CD14-positive monocyte (primary cell): ENCODE results near the gene MYO19. TPM values are rescaled to one million over a fixed set of nuclear protein-coding genes. Genes with fewer than 3 reads are reported as not detected.
A peak's percentile ranks its signal among the peaks of the same experiment; 100 is the strongest.

Source experiments
- DNase-seq, 3 donors: peaks; one replicate each; pipeline ENCODE4 v3.0.0-alpha.2; 2011 to 2022
- H2AFZ ChIP-seq: 2 replicates; pipeline ENCODE4 v1.6.0; 2012; ENCODE audit warnings: mild to moderate bottlenecking, low read depth, low read length, inconsistent platforms; ENCODE audit not compliant: insufficient read depth, poor library complexity, severe bottlenecking
- H3K27ac ChIP-seq, 2 donors: 1 replicate in 1 of 2; 2 replicates in 1 of 2; pipeline ENCODE4 v1.5.1; 2012 to 2013; ENCODE audit warnings: low read length in 2 of 2, control low read depth in 1 of 2, inconsistent platforms in 1 of 2, low read depth in 1 of 2, mild to moderate bottlenecking in 1 of 2
- H3K27me3 ChIP-seq, 2 donors: one replicate each; pipeline versions ENCODE4 v1.6.0 to v1.6.1; 2011 to 2013; ENCODE audit warnings: low read length in 2 of 2; ENCODE audit not compliant: control insufficient read depth in 2 of 2, insufficient read depth in 2 of 2
- H3K36me3 ChIP-seq, 2 donors: replicated peaks in 1 of 2; 1 replicate in 1 of 2; 2 replicates in 1 of 2; pipeline versions ENCODE4 v1.5.1 to v1.6.1; 2012 to 2013; ENCODE audit warnings: low read length in 2 of 2, control low read depth in 1 of 2, inconsistent platforms in 1 of 2, mild to moderate bottlenecking in 1 of 2; ENCODE audit not compliant: insufficient read depth in 2 of 2, control insufficient read depth in 1 of 2
- H3K4me1 ChIP-seq, 2 donors: 1 replicate in 1 of 2; 2 replicates in 1 of 2; pipeline versions ENCODE4 v1.5.1 to v1.6.1; 2012 to 2013; ENCODE audit warnings: low read length in 2 of 2, control low read depth in 1 of 2, inconsistent platforms in 1 of 2, mild to moderate bottlenecking in 1 of 2, moderate library complexity in 1 of 2; ENCODE audit not compliant: insufficient read depth in 2 of 2, control insufficient read depth in 1 of 2
- H3K4me2 ChIP-seq: replicated peaks from 2 replicates; pipeline ENCODE3; 2012; ENCODE audit warnings: low read length, moderate library complexity, mild to moderate bottlenecking; ENCODE audit not compliant: poor library complexity, severe bottlenecking; ENCODE audit errors: extremely low read depth
- H3K4me3 ChIP-seq, 3 experiments: fragments of 200-600 bp in 1 of 3; sonication (generic) in 1 of 3; replicated peaks in 1 of 3; 1 replicate in 2 of 3; 2 replicates in 1 of 3; pipeline ENCODE4 v1.5.1; 2011 to 2013; ENCODE audit warnings: low read length in 3 of 3, mild to moderate bottlenecking in 3 of 3, control low read depth in 2 of 3, low read depth in 2 of 3, inconsistent platforms in 1 of 3, moderate library complexity in 1 of 3
- H3K79me2 ChIP-seq: 2 replicates; pipeline ENCODE4 v1.6.0; 2012; ENCODE audit warnings: mild to moderate bottlenecking, control low read depth, inconsistent platforms, low read length, moderate library complexity; ENCODE audit not compliant: insufficient read depth
- H3K9ac ChIP-seq: 2 replicates; pipeline ENCODE4 v1.6.0; 2017; ENCODE audit warnings: low read length, mild to moderate bottlenecking; ENCODE audit not compliant: insufficient read depth, poor library complexity, severe bottlenecking
- H3K9me3 ChIP-seq, 2 donors: replicated peaks in 1 of 2; 1 replicate in 1 of 2; 2 replicates in 1 of 2; pipeline versions ENCODE4 v1.5.1 to v1.6.1; 2012 to 2013; ENCODE audit warnings: low read length in 2 of 2, control low read depth in 1 of 2; ENCODE audit not compliant: control insufficient read depth in 1 of 2, insufficient read depth in 1 of 2
- H4K20me1 ChIP-seq: 2 replicates; pipeline ENCODE4 v1.6.0; 2012; ENCODE audit warnings: mild to moderate bottlenecking, low read length, control low read depth, moderate library complexity; ENCODE audit not compliant: insufficient read depth
- H3K27ac Mint-ChIP-seq, 7 donors: one replicate each; pipeline ENCODE4 v1.8.0; 2020; ENCODE audit warnings: mild to moderate bottlenecking in 7 of 7, mixed read lengths in 7 of 7, moderate library complexity in 6 of 7, inconsistent platforms in 2 of 7
- H3K27me3 Mint-ChIP-seq, 3 donors: one replicate each; pipeline ENCODE4 v1.8.0; 2021 to 2022; ENCODE audit warnings: low read depth in 3 of 3, mild to moderate bottlenecking in 3 of 3, mixed read lengths in 3 of 3, moderate library complexity in 3 of 3, inconsistent platforms in 1 of 3
- H3K36me3 Mint-ChIP-seq, 2 donors: one replicate each; pipeline ENCODE4 v1.8.0; 2020; ENCODE audit warnings: mixed read lengths in 2 of 2, inconsistent platforms in 1 of 2, mild to moderate bottlenecking in 1 of 2
- H3K4me1 Mint-ChIP-seq: one replicate; pipeline ENCODE4 v1.8.0; 2020; ENCODE audit warnings: mild to moderate bottlenecking, mixed read lengths
- H3K4me3 Mint-ChIP-seq, 2 donors: one replicate each; pipeline ENCODE4 v1.8.0; 2020; ENCODE audit warnings: mild to moderate bottlenecking in 2 of 2, mixed read lengths in 2 of 2, moderate library complexity in 1 of 2
- H3K9me3 Mint-ChIP-seq, 7 donors: one replicate each; pipeline ENCODE4 v1.8.0; 2020 to 2022; ENCODE audit warnings: mixed read lengths in 7 of 7, mild to moderate bottlenecking in 6 of 7, moderate library complexity in 6 of 7, inconsistent platforms in 2 of 7
- WGBS: methylation state at CpG from one replicate; pipeline ENCODE4 v1.1.5; 2013; ENCODE audit warnings: missing lambda C conversion rate; ENCODE audit not compliant: insufficient coverage; 5-methylcytosine and 5-hydroxymethylcytosine counted together
- intact Hi-C, 2 donors: fragments of 100-400 bp; cut with micrococcal nuclease; formaldehyde crosslinking; loops; one replicate each; pipeline versions ENCODE4 v1.15.0 to v1.15.1; 2023
- polyA plus RNA-seq, 3 donors: library from polyadenylated mRNA; depleted of rRNA in 1 of 3; unstranded in 2 of 3; stranded (reverse) in 1 of 3; fragments of 300-500 nt in 2 of 3; fragments of >200 nt in 1 of 3; fragmentation: Illumina TruSeq in 2 of 3; gene quantifications; 1 replicate in 2 of 3; 2 replicates in 1 of 3; pipeline ENCODE4 v1.2.3, GENCODE V29; 2012 to 2021
- TF ChIP-seq, protein P1 (sequence below): fragments of 200-600 bp; IDR thresholded peaks from one replicate; pipeline ENCODE4 v1.8.0; 2022; ENCODE audit warnings: antibody characterized with exemption, mild to moderate bottlenecking

Gene MYO19
- polyA plus RNA-seq, 3 donors = 1.2 to 51.3 (median 1.9) TPM

DNA sequence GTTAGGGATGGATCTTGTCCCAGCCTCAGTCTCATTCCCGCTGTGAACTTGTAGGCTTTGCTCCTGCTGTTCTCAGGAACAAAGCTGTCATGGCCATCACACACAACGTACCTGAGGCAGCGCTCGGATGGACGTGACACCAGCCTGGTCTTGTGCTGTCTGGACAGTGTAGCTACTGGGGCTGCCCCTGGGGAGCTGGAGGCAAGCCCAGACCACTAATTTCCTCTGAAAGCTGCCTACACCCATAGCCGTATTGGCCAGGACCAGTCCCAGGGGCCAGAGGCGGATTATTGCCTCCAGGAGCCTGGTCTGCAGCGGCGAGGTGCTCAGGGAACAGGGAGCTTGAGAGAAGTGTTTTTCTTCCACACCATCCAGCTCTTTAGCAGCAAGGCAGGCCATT is 36.5 kb downstream of the MYO19 start:
- no peaks in the 10 kb centered on the region for H3K27me3 Mint-ChIP-seq
- no peak overlapping the region for H3K4me3 ChIP-seq
- H3K36me3 ChIP-seq = peaks cover 59 to 92% of the 10 kb centered on the region in 2 donors
- H3K27me3 ChIP-seq = no peaks in the 10 kb centered on the region
- H3K27ac Mint-ChIP-seq = no peak overlapping the region
- no peak overlapping the region for H3K4me2 ChIP-seq
- intact Hi-C loops = no loop called here
- peaks cover 2% of the 10 kb centered on the region for H4K20me1 ChIP-seq
- no peak overlapping the region for H3K27ac ChIP-seq
- H3K9ac ChIP-seq = no peak overlapping the region
- peaks cover 0 to 1% (median 0%) of the 10 kb centered on the region in 7 donors for H3K9me3 Mint-ChIP-seq
- no peaks in the 10 kb centered on the region for H3K9me3 ChIP-seq
- no peak overlapping the region for H3K4me3 Mint-ChIP-seq
- no peak for DNase-seq
- TF ChIP-seq, protein P1, sequence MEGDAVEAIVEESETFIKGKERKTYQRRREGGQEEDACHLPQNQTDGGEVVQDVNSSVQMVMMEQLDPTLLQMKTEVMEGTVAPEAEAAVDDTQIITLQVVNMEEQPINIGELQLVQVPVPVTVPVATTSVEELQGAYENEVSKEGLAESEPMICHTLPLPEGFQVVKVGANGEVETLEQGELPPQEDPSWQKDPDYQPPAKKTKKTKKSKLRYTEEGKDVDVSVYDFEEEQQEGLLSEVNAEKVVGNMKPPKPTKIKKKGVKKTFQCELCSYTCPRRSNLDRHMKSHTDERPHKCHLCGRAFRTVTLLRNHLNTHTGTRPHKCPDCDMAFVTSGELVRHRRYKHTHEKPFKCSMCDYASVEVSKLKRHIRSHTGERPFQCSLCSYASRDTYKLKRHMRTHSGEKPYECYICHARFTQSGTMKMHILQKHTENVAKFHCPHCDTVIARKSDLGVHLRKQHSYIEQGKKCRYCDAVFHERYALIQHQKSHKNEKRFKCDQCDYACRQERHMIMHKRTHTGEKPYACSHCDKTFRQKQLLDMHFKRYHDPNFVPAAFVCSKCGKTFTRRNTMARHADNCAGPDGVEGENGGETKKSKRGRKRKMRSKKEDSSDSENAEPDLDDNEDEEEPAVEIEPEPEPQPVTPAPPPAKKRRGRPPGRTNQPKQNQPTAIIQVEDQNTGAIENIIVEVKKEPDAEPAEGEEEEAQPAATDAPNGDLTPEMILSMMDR = no peak
- 96% methylated on average over 9 of the region's 9 CpGs for WGBS
- H3K79me2 ChIP-seq = no peaks in the 10 kb centered on the region
- H3K4me1 Mint-ChIP-seq = no peaks in the 10 kb centered on the region
- no peak overlapping the region for H2AFZ ChIP-seq
- peaks cover 62 to 85% of the 10 kb centered on the region in 2 donors for H3K36me3 Mint-ChIP-seq
- no peaks in the 10 kb centered on the region for H3K4me1 ChIP-seq

DNA sequence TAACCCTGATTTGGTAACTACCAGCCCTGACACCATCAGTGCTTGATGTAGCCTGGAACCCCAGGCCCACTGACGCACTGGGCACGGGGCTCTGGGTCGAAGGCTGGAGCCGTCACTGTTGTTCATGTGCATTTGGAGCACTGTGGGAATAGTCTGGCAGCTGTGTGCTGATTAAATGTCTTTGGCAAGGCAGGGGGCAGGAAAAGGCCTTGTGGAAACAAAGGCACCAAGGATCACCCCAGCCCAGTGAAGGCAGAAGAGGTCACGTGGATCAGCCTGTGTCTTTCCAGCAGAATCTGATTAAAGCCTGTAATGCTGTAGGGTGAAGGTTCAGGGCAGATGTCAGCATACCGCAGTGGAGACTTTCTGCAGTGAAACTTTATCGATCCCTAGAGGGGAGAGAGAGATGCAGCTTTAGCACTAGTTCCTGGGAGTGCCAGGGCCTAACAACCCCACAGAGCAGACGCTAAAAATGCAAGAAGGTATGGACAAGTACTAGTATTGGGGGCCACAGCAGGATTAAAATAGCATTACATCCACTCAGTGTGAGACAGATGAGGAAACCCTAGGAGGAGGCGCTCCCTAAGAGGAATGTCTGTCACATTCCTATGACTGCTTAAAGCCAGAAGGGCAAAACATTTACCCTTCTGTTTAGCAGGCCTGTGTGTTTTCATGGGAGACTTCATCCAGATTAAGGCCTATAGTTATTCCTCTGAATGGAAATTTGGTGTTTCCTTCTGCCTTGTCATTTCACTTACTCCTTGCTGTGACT is 38.5 kb downstream of the MYO19 start:
- Histone ChIP-seq H2AFZ (no peak overlapping the region), H3K9ac (no peak overlapping the region), H3K79me2 (peaks cover 8% of the 10 kb centered on the region), H3K36me3 (peaks cover 75 to 97% of the 10 kb centered on the region in 2 donors), H4K20me1 (peaks cover 16% of the 10 kb centered on the region), H3K27ac (no peak overlapping the region), H3K9me3 (no peaks in the 10 kb centered on the region), H3K27me3 (no peaks in the 10 kb centered on the region), H3K4me3 (no peak overlapping the region), H3K4me2 (no peak overlapping the region), H3K4me1 (no peaks in the 10 kb centered on the region)
- no peak for DNase-seq
- 96% methylated on average over 7 of the region's 9 CpGs for WGBS
- H3K9me3 Mint-ChIP-seq = peaks cover 0 to 1% (median 0%) of the 10 kb centered on the region in 7 donors
- peak overlapping the region in 4 of 7 donors; percentile 38 to 68 (median 63) for H3K27ac Mint-ChIP-seq
- H3K36me3 Mint-ChIP-seq = peaks cover 71 to 83% of the 10 kb centered on the region in 2 donors
- no peaks in the 10 kb centered on the region for H3K27me3 Mint-ChIP-seq
- H3K4me1 Mint-ChIP-seq = no peaks in the 10 kb centered on the region
- TF ChIP-seq, protein P1 = no peak
- H3K4me3 Mint-ChIP-seq = no peak overlapping the region
- intact Hi-C loops = no loop called here
